Muscle layer of colon (tissue), 2 donors: ENCODE results near the gene RIMS1.

ENCODE experiments used
- H3K27ac ChIP-seq: one replicate; pipeline ENCODE4 v1.7.0; 2013; ENCODE audit warnings: low read depth, mild to moderate bottlenecking, low read length, moderate library complexity
- H3K27me3 ChIP-seq, 2 donors: one replicate each; pipeline ENCODE4 v1.7.0; 2013; ENCODE audit warnings: low read length in 2 of 2, mild to moderate bottlenecking in 2 of 2; ENCODE audit not compliant: insufficient read depth in 2 of 2, control insufficient read depth in 1 of 2
- H3K36me3 ChIP-seq: one replicate; pipeline ENCODE4 v1.7.0; 2013; ENCODE audit warnings: mild to moderate bottlenecking, low read length; ENCODE audit not compliant: insufficient read depth
- H3K4me1 ChIP-seq: one replicate; pipeline ENCODE4 v1.7.0; 2013; ENCODE audit warnings: mild to moderate bottlenecking, low read length; ENCODE audit not compliant: insufficient read depth
- H3K4me3 ChIP-seq, 2 donors: one replicate each; pipeline ENCODE4 v1.7.0; 2013; ENCODE audit warnings: low read length in 2 of 2, low read depth in 1 of 2, mild to moderate bottlenecking in 1 of 2, moderate library complexity in 1 of 2
- H3K9ac ChIP-seq: one replicate; pipeline ENCODE4 v1.7.0; 2013; ENCODE audit warnings: low read length
- H3K9me3 ChIP-seq: one replicate; pipeline ENCODE4 v1.7.0; 2013; ENCODE audit warnings: mild to moderate bottlenecking, low read length
- donor health status: abdominal sarcoma.
- donor health status: Adenocarcinoma of cecum.

Gene RIMS1

DNA sequence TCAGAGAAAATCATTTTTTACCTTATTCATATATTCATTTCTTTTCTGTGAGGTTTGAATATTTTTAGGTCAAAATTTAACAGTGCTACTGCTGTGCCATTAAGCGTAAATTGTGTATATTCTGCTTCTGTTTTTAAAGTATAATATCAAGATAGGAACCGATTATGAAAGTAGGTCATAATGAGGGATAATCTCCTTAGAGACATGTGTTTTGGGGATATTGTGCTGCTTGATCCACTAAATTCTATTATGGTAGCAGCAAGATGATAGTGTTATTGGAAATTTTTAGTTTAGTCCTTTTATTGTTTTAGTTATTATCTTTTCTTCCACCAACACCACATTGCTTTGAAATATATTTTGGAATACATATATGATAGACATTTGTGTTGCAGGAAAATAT lies 244.0 kb downstream of the RIMS1 start:
- no peak overlapping the region for H3K4me3 ChIP-seq
- no peaks in the 10 kb centered on the region for H3K9me3 ChIP-seq
- no peak overlapping the region for H3K9ac ChIP-seq
- H3K27me3 ChIP-seq, result no peaks in the 10 kb centered on the region
- no peaks in the 10 kb centered on the region for H3K4me1 ChIP-seq
- no peaks in the 10 kb centered on the region for H3K36me3 ChIP-seq
- H3K27ac ChIP-seq, result no peak overlapping the region

DNA sequence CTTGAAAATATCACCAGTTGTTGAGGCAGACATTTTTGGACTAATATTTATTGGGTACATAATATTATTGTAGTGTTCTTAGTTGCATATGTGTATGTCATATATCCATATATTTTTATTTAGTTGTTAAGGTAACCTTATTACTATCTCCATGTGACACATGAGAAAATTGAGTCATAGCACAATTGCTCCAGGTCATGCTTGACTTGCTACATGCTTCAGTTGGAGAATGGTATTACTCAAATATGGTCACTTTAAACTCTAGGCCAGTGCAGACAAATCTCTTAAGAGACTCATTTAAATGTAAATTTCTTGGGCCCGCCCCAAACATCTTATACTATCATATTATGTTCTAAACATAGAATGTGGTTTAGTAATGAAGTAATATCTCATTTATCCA lies 246.1 kb downstream of the RIMS1 start:
- H3K4me1 ChIP-seq, result no peaks in the 10 kb centered on the region
- no peaks in the 10 kb centered on the region for H3K27me3 ChIP-seq
- no peak overlapping the region for H3K4me3 ChIP-seq
- no peak overlapping the region for H3K9ac ChIP-seq
- H3K9me3 ChIP-seq, result no peaks in the 10 kb centered on the region
- H3K27ac ChIP-seq, result no peak overlapping the region
- no peaks in the 10 kb centered on the region for H3K36me3 ChIP-seq

DNA sequence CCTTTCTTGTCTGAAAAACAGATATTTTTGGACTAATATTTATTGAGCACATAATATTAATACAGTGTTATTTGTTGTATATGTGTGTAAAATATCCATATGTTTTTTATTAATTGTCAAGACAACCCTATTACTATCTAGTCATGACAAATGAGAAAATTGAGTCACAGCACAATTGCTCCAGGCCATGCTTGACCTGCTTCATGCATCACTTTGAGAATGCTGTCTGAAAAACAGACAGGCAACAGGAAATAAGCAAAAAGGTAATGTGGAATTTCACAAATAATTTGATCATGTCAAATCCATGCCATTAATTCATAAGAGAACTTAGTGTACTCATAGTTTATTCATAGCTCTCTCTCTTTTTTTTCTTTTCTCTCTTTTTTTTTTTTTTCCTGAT lies 246.5 kb downstream of the RIMS1 start:
- no peak overlapping the region for H3K27ac ChIP-seq
- no peaks in the 10 kb centered on the region for H3K9me3 ChIP-seq
- H3K4me3 ChIP-seq, result no peak overlapping the region
- no peaks in the 10 kb centered on the region for H3K4me1 ChIP-seq
- no peaks in the 10 kb centered on the region for H3K36me3 ChIP-seq
- no peak overlapping the region for H3K9ac ChIP-seq
- no peaks in the 10 kb centered on the region for H3K27me3 ChIP-seq

DNA sequence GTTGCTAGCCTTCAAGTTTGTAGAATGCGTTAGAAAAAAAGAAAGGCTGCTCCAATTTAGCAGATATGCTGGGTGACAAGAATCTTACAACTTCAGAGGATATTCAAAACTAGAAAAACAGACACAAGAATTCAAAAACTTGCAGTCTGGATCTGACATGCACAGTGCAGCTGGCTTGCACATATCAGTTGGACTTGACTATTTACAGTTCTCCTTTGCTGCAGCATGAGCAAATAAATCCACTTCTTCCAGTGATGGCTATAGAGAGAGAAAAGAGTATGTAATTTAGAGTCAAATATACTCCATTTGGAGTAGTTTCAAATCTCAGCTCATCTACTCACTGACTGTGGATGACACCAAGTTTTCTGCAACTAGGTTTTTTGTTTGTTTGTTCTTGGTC lies 247.0 kb downstream of the RIMS1 start:
- H3K9me3 ChIP-seq, result no peaks in the 10 kb centered on the region
- H3K27ac ChIP-seq, result no peak overlapping the region
- no peak overlapping the region for H3K9ac ChIP-seq
- H3K4me3 ChIP-seq, result no peak overlapping the region
- no peaks in the 10 kb centered on the region for H3K36me3 ChIP-seq
- H3K4me1 ChIP-seq, result no peaks in the 10 kb centered on the region
- H3K27me3 ChIP-seq, result no peaks in the 10 kb centered on the region

DNA sequence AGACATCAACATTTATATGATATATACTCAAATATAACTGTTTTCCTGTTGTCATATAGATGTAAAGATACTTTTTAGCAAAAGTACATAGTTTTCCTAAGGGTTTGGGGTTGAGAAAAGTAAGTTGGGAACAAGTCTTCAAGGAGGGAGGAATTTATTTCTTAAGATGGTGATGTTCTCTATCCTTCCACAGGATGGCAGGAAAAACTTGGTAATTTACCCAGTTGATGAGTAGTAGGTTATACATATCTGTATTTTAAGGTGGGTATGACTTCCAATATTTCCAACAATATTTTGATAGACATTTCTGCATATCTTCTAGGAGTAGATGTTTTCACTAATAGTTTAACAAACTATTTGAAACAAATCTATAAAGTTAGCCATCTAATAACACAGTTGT lies 254.4 kb downstream of the RIMS1 start:
- no peaks in the 10 kb centered on the region for H3K9me3 ChIP-seq
- H3K4me3 ChIP-seq, result no peak overlapping the region
- H3K27ac ChIP-seq, result no peak overlapping the region
- H3K9ac ChIP-seq, result no peak overlapping the region
- no peaks in the 10 kb centered on the region for H3K27me3 ChIP-seq
- no peaks in the 10 kb centered on the region for H3K4me1 ChIP-seq
- H3K36me3 ChIP-seq, result no peaks in the 10 kb centered on the region

DNA sequence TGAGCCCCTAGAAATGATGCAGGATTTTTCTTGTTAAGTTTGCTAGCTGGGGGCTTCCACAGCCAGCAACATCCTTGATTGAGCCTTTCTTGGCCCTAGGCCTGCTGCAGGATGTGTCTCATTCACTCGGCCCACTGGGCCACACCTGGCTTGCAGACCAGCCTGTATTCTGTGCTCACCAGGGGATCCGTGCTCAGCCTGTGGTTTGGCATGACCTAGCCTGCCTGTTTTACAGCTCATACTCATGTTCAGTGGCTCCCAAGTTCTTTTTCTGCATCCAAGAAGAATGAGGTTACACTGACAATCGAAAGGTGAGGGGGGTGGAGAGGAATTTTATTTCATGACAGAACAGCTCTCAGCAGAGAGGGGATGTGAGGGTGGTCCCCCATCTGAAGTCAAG lies 263.4 kb downstream of the RIMS1 start:
- Histone ChIP-seq H3K4me1 (no peaks in the 10 kb centered on the region), H3K9ac (no peak overlapping the region), H3K27me3 (no peaks in the 10 kb centered on the region), H3K9me3 (no peaks in the 10 kb centered on the region), H3K36me3 (no peaks in the 10 kb centered on the region), H3K4me3 (no peak overlapping the region), H3K27ac (no peak overlapping the region)

DNA sequence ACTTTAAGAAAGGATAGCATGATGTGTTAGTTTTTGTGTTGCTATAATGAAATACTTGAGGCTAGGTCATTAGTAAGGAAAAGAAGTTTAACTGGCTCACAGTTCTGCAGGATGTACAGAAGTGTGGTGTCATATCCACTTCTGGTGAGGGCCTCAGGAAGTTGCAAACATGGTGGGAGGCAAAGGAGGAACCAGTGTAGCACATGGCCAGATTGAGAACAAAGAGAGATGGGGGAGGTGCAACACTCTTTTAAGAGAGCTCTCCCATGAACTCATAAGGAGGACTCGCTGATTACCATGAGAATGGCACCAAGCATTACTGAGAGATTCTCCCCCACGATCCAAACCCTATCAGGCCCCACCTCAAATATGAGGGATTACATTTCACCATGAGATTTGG lies 265.4 kb downstream of the RIMS1 start:
- no peaks in the 10 kb centered on the region for H3K36me3 ChIP-seq
- H3K27me3 ChIP-seq, result no peaks in the 10 kb centered on the region
- H3K27ac ChIP-seq, result no peak overlapping the region
- H3K4me1 ChIP-seq, result no peaks in the 10 kb centered on the region
- no peak overlapping the region for H3K9ac ChIP-seq
- no peak overlapping the region for H3K4me3 ChIP-seq
- H3K9me3 ChIP-seq, result no peaks in the 10 kb centered on the region

DNA sequence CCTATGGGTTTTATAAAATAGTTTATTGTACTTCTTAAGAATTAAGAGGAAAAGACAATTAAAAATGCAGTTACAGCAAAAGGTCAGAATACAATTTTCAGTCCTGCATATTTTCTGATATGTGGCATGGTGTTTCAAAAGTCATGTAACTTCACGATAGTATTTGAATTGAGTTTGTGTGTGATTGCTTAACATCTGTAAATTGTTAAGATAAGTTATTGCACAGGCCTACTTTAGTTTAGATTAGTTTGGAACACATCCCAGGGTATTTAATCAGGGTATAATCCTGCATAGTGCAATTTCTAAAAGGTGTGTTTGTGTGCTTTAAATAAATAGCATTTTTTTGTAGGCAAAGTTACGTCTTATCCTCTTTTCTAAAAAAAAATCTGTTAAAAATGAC lies 289.6 kb downstream of the RIMS1 start:
- no peak overlapping the region for H3K4me3 ChIP-seq
- peaks cover 0 to 4% of the 10 kb centered on the region in 2 donors for H3K27me3 ChIP-seq
- H3K36me3 ChIP-seq, result no peaks in the 10 kb centered on the region
- H3K9ac ChIP-seq, result no peak overlapping the region
- no peaks in the 10 kb centered on the region for H3K4me1 ChIP-seq
- H3K9me3 ChIP-seq, result no peaks in the 10 kb centered on the region
- no peak overlapping the region for H3K27ac ChIP-seq

DNA sequence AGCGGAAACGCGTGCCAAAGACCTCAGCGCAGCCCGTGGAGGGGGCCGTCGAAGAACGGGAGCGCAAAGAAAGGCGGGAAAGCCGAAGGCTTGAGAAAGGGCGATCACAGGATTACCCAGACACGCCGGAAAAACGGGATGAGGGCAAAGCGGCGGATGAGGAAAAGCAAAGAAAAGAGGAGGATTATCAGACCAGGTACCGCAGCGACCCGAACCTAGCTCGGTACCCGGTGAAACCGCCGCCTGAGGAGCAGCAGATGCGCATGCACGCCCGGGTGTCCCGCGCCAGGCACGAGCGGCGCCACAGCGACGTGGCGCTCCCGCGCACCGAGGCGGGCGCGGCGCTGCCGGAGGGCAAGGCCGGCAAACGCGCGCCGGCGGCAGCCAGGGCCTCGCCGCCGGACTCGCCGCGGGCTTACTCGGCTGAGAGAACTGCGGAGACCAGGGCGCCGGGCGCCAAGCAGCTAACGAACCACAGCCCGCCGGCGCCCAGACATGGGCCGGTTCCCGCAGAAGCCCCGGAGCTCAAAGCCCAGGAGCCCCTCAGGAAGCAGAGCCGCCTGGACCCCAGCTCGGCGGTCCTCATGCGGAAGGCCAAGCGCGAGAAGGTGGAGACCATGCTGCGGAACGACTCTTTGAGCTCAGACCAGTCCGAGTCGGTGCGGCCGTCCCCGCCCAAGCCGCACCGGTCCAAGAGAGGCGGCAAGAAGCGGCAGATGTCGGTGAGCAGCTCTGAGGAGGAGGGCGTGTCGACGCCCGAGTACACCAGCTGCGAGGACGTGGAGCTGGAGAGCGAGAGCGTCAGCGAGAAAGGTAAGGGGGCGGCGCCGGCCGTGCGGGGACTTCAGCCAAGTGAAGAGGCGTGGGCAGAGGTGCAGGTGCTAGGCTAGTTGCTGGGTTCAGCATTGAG lies 296.2 kb downstream of the RIMS1 start:
- Histone ChIP-seq H3K27me3 (peaks cover 0 to 17% of the 10 kb centered on the region in 2 donors), H3K9me3 (no peaks in the 10 kb centered on the region), H3K9ac (no peak overlapping the region), H3K27ac (no peak overlapping the region), H3K4me1 (no peaks in the 10 kb centered on the region), H3K4me3 (peak overlapping the region; percentile 47 to 50), H3K36me3 (no peaks in the 10 kb centered on the region)

DNA sequence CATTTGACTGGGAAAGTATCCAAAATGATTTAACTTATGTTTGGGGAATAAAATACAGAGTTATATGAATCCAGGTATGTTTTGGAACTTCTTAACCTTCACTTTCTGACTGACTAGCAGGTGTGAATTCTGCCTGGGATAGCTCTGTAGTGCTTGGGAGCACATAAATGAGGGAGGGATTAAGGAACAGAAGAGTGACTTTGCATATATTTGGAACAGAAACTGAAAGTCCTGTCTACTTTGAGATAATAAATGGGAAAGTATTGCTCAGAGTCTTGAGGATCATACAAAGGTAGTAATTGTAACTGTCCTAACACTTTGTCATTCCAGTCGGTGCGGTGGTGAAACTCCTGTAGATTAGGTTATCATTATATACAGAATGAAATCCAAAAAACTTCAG lies 317.6 kb downstream of the RIMS1 start:
- H3K27me3 ChIP-seq, result no peaks in the 10 kb centered on the region

DNA sequence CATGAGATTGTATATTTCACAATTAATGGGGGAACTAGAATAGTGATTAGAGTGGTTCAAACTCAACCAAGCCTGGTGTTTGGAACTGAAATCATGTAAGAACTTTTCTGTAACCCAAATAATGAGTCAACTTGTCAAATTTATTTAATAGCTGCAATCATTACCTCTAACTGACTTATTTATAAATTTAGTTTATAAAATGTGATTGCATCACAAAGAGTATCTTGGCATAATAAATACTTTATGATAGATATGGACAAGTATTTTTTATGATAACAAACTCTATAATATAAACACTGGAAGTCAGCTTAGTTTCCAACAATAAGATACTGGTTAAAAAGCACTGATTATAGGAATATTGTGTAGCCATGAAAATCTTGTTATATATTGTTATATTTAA lies 319.1 kb downstream of the RIMS1 start:
- Histone ChIP-seq H3K4me1 (no peaks in the 10 kb centered on the region), H3K4me3 (no peak overlapping the region), H3K27ac (no peak overlapping the region)

More for the DNA sequence above, 317.6 kb downstream of the RIMS1 start:
- Histone ChIP-seq H3K4me1 (no peaks in the 10 kb centered on the region), H3K27ac (no peak overlapping the region), H3K4me3 (no peak overlapping the region), H3K9me3 (no peaks in the 10 kb centered on the region), H3K36me3 (no peaks in the 10 kb centered on the region), H3K9ac (no peak overlapping the region)

DNA sequence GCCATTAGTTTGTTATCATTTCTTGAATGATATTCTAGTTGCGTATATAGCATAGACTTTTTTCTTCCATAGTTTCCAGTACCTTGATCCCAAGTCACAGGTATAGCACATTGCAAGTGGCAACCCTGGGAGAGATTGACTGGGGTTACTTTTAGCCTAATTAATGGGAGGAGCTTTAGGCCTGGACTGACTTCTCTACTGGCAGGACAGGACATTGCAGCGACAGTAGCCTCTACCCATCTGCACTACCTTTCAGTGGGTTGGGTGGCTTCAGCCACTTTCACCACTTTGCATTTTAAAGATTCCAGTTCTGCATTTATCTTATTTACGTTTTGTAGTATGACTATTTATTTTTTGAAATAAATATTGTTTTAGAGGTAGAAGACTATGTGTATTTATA lies 320.3 kb downstream of the RIMS1 start:
- Histone ChIP-seq H3K9me3 (no peaks in the 10 kb centered on the region), H3K27ac (no peak overlapping the region)

More for the DNA sequence above, 319.1 kb downstream of the RIMS1 start:
- H3K9me3 ChIP-seq, result no peaks in the 10 kb centered on the region
- no peaks in the 10 kb centered on the region for H3K27me3 ChIP-seq
- H3K9ac ChIP-seq, result no peak overlapping the region
- no peaks in the 10 kb centered on the region for H3K36me3 ChIP-seq

More for the DNA sequence above, 320.3 kb downstream of the RIMS1 start:
- Histone ChIP-seq H3K4me1 (no peaks in the 10 kb centered on the region), H3K9ac (no peak overlapping the region), H3K27me3 (no peaks in the 10 kb centered on the region), H3K4me3 (no peak overlapping the region), H3K36me3 (no peaks in the 10 kb centered on the region)
